ENCODE results near the gene NF1. TPM values are rescaled to one million over a fixed set of nuclear protein-coding genes. Genes with fewer than 3 reads are reported as not detected.
A peak's percentile ranks its signal among the peaks of the same experiment; 100 is the strongest.

The NF1 gene
- total and polyA plus RNA-seq, 2 of the 13 experiments (the other 11 are each of a cell fraction or from before 2014, with no cell fraction given): 21.5 to 26.5 TPM

GRCh38 chr17:31067691-31068184, 27.0 kb upstream of the NF1 start:
- ChIA-PET POLR2A (no interaction called here), CTCF (ENCODE audit: low intra/inter-chr PET ratio, low total read pairs) (no interaction called here)
- Histone ChIP-seq H3K9me3 (ENCODE audit: low read length) (no peaks in the 10 kb centered on the region), H4K20me1 (ENCODE audit: insufficient read depth, low read length) (no peaks in the 10 kb centered on the region), H3K9ac (ENCODE audit: insufficient read depth, low read depth, low read length) (no peak overlapping the region), H3K4me1 (ENCODE audit: insufficient read depth, low read length) (peaks cover 15% of the 10 kb centered on the region), H3K27me3 (ENCODE audit: control insufficient read depth in 1 of 2, insufficient read depth in 2 of 2, low read length in 2 of 2) (no peaks in the 10 kb centered on the region), H3K79me2 (ENCODE audit: insufficient read depth, low read length) (no peaks in the 10 kb centered on the region), H3K4me2 (ENCODE audit: low read depth, low read length) (no peak overlapping the region), H2AFZ (ENCODE audit: low read length) (no peak overlapping the region), H3K27ac (ENCODE audit: extremely low read length, insufficient read depth, low read length) (no peak overlapping the region), H3K36me3 (replicated peaks in 1 of 2; ENCODE audit: control insufficient read depth in 1 of 2, insufficient read depth in 2 of 2, low read length in 2 of 2) (no peaks in the 10 kb centered on the region), H3K4me3 (replicated peaks in 1 of 3; ENCODE audit: insufficient read depth in 1 of 3, low read depth in 2 of 3, low read length in 3 of 3) (no peak overlapping the region)
- no TSS peak for BruUV-seq (replicated peaks)
- intact Hi-C loops (cut with micrococcal nuclease; ENCODE audit: unreplicated experiment) (loop anchor here (5.0 kb wide), 2 partner anchors 35 to 55 kb away; no protein-coding TSS in a partner anchor), in situ Hi-C loops (cut with HindIII; ENCODE audit: extremely low pct_ligation_motif_present, low pct_unique_long_range_greater_than_20kb) (no loop called here)
- ATAC-seq: no peak
- WGBS (ENCODE audit: low lambda C conversion rate): 53% methylated on average over 2 of the region's 2 CpGs
- no peak for FAIRE-seq
- DNase-seq (ENCODE audit: low spot score): peak; percentile 14
- TF ChIP-seq, protein P1, sequence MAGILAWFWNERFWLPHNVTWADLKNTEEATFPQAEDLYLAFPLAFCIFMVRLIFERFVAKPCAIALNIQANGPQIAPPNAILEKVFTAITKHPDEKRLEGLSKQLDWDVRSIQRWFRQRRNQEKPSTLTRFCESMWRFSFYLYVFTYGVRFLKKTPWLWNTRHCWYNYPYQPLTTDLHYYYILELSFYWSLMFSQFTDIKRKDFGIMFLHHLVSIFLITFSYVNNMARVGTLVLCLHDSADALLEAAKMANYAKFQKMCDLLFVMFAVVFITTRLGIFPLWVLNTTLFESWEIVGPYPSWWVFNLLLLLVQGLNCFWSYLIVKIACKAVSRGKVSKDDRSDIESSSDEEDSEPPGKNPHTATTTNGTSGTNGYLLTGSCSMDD (CRISPR knock-in tag; IDR thresholded peaks at IDR 0.05): no peak
- TF ChIP-seq RXRB (CRISPR knock-in tag; IDR thresholded peaks at IDR 0.05; ENCODE audit: borderline replicate concordance) (0 out of 2 replicates have a peak, but pooled peaks have one; percentile 21), ZNF572 (CRISPR knock-in tag; IDR thresholded peaks at IDR 0.05) (no peak), SAP130 (CRISPR knock-in tag; IDR thresholded peaks at IDR 0.05; ENCODE audit: low read depth) (0 out of 2 replicates have a peak, but pooled peaks have one; percentile 7)

DNA sequence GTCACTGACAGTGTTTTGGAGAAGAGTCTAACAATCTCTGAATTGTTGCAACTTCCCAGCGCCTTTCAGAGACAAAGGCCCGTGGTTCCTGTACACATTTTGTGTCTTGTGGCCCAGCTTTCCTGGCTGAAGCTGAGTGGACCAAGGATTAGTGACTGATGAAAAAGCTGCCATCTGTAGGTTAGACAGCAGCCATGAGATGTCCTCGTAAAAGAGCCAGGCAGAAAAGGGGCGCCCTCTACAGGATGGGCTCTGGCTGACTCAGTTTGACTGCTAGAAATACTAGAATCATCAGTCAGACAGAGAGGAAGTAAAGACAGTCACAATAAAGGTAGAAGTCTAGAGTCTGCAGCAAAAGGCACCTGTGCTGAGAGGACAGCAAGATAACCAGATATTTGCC, 26.5 kb upstream of the NF1 start:
- WGBS (ENCODE audit: low lambda C conversion rate): 29% methylated on average over 4 of the region's 4 CpGs
- H3K4me2 ChIP-seq (ENCODE audit: low read depth, low read length): no peak overlapping the region
- in situ Hi-C loops (cut with HindIII; ENCODE audit: extremely low pct_ligation_motif_present, low pct_unique_long_range_greater_than_20kb): no loop called here
- no peak overlapping the region for H3K27ac ChIP-seq (ENCODE audit: extremely low read length, insufficient read depth, low read length)
- intact Hi-C loops (cut with micrococcal nuclease; ENCODE audit: unreplicated experiment): loop anchor here (5.0 kb wide), 2 partner anchors 34 to 56 kb away; no protein-coding TSS in a partner anchor
- H3K79me2 ChIP-seq (ENCODE audit: insufficient read depth, low read length): no peaks in the 10 kb centered on the region
- no peaks in the 10 kb centered on the region for H3K36me3 ChIP-seq (replicated peaks in 1 of 2; ENCODE audit: control insufficient read depth in 1 of 2, insufficient read depth in 2 of 2, low read length in 2 of 2)
- H3K4me1 ChIP-seq (ENCODE audit: insufficient read depth, low read length): peaks cover 15% of the 10 kb centered on the region
- H4K20me1 ChIP-seq (ENCODE audit: insufficient read depth, low read length): no peaks in the 10 kb centered on the region
- ChIA-PET POLR2A (no interaction called here), CTCF (ENCODE audit: low intra/inter-chr PET ratio, low total read pairs) (no interaction called here)
- no peaks in the 10 kb centered on the region for H3K27me3 ChIP-seq (ENCODE audit: control insufficient read depth in 1 of 2, insufficient read depth in 2 of 2, low read length in 2 of 2)
- peak; percentile 53 for FAIRE-seq
- H3K4me3 ChIP-seq (replicated peaks in 1 of 3; ENCODE audit: insufficient read depth in 1 of 3, low read depth in 2 of 3, low read length in 3 of 3): no peak overlapping the region
- peak; percentile 77 for ATAC-seq
- H3K9ac ChIP-seq (ENCODE audit: insufficient read depth, low read depth, low read length): no peak overlapping the region
- BruUV-seq (replicated peaks): no TSS peak
- H3K9me3 ChIP-seq (ENCODE audit: low read length): no peaks in the 10 kb centered on the region
- DNase-seq (ENCODE audit: low spot score): peak; percentile 37
- H2AFZ ChIP-seq (ENCODE audit: low read length): no peak overlapping the region
- TF ChIP-seq STAG1 (CRISPR knock-in tag; IDR thresholded peaks at IDR 0.05): peak; percentile 64
- TF ChIP-seq HINFP (CRISPR knock-in tag; IDR thresholded peaks at IDR 0.05; ENCODE audit: low read depth): no peak
- peak; percentile 21 for TF ChIP-seq XRCC5 (optimal IDR thresholded peaks at IDR 0.05; ENCODE audit: low read length)
- TF ChIP-seq, protein P2, sequence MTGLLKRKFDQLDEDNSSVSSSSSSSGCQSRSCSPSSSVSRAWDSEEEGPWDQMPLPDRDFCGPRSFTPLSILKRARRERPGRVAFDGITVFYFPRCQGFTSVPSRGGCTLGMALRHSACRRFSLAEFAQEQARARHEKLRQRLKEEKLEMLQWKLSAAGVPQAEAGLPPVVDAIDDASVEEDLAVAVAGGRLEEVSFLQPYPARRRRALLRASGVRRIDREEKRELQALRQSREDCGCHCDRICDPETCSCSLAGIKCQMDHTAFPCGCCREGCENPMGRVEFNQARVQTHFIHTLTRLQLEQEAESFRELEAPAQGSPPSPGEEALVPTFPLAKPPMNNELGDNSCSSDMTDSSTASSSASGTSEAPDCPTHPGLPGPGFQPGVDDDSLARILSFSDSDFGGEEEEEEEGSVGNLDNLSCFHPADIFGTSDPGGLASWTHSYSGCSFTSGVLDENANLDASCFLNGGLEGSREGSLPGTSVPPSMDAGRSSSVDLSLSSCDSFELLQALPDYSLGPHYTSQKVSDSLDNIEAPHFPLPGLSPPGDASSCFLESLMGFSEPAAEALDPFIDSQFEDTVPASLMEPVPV (CRISPR knock-in tag; IDR thresholded peaks at IDR 0.05): no peak
- TF ChIP-seq MTF1 (CRISPR knock-in tag; IDR thresholded peaks at IDR 0.05): no peak
- TF ChIP-seq FOSL2 (CRISPR knock-in tag; IDR thresholded peaks at IDR 0.05): peak; percentile 21; the same call in 1 of the 2 replicates
- TF ChIP-seq ZNF574 (CRISPR knock-in tag; IDR thresholded peaks at IDR 0.05): 0 out of 2 replicates have a peak, but pooled peaks have one; percentile 20
